ENCODE data around the gene MRTFB. TPM values are rescaled to one million over a fixed set of nuclear protein-coding genes. Genes with fewer than 3 reads are reported as not detected.

Gene MRTFB
- total and polyA plus RNA-seq, 2 donors (not counting 3 experiments of a cell fraction or from before 2014, with no cell fraction given), result 19.6 to 49.5 TPM

DNA sequence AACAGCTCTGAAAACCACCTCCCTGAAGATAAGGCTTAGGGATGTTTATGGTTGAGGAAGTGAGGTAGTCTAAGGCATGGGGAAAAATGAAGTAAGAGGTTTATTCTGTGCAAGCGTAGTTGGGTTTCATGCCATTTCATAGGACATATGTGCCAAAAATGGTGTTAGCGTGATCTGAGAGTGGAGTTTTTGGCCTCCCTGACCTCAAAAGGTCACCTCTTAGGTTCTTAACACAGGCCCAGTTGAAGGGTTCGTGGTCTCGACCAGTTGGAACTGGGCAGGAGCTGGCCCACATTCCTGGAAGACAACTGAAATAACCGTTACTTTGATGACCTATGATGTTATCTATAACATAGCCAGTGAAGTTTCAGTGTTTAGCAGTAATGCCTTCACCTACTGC, 57.0 kb downstream of the MRTFB start:
- BruUV-seq (replicated peaks), result no TSS peak
- no peaks in the 10 kb centered on the region for H3K9me3 ChIP-seq (replicated peaks; ENCODE audit: control insufficient read depth, insufficient read depth, low read length)
- H2AFZ ChIP-seq (ENCODE audit: low read depth, low read length), result no peak overlapping the region
- CTCF ChIA-PET, result interaction anchor here (1.1 kb wide), 1 partner anchor 18 kb away, joined by 3 read pairs; no protein-coding TSS in a partner anchor
- no peak overlapping the region for H3K4me3 ChIP-seq (replicated peaks in 1 of 3; ENCODE audit: insufficient read depth in 1 of 3, low read depth in 1 of 3, low read length in 3 of 3)
- TF ChIP-seq EZH2 (IDR thresholded peaks at IDR 0.05; ENCODE audit: borderline replicate concordance, low read depth, low read length, severe bottlenecking) (no peak), FOS (IDR thresholded peaks at IDR 0.05; ENCODE audit: borderline replicate concordance, insufficient read depth, low read length) (no peak), POLR2A (IDR thresholded peaks at IDR 0.05; ENCODE audit: low read depth, low read length) (no peak), JUN (IDR thresholded peaks at IDR 0.05; ENCODE audit: borderline replicate concordance, insufficient read depth, insufficient read length, low read depth) (no peak), MYC (IDR thresholded peaks at IDR 0.05; ENCODE audit: low read depth, low read length) (no peak), GATA2 (IDR thresholded peaks at IDR 0.05; ENCODE audit: insufficient read depth, insufficient read length, low read depth, low read length) (no peak), POLR2AphosphoS5 (IDR thresholded peaks at IDR 0.05; ENCODE audit: insufficient read depth, low read depth, low read length) (no peak)
- TF ChIP-seq, protein P1, sequence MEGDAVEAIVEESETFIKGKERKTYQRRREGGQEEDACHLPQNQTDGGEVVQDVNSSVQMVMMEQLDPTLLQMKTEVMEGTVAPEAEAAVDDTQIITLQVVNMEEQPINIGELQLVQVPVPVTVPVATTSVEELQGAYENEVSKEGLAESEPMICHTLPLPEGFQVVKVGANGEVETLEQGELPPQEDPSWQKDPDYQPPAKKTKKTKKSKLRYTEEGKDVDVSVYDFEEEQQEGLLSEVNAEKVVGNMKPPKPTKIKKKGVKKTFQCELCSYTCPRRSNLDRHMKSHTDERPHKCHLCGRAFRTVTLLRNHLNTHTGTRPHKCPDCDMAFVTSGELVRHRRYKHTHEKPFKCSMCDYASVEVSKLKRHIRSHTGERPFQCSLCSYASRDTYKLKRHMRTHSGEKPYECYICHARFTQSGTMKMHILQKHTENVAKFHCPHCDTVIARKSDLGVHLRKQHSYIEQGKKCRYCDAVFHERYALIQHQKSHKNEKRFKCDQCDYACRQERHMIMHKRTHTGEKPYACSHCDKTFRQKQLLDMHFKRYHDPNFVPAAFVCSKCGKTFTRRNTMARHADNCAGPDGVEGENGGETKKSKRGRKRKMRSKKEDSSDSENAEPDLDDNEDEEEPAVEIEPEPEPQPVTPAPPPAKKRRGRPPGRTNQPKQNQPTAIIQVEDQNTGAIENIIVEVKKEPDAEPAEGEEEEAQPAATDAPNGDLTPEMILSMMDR (IDR thresholded peaks at IDR 0.05; ENCODE audit: extremely low read depth in 1 of 2, insufficient read depth in 1 of 2, low read depth in 1 of 2, low read length in 2 of 2), result no peak
- TF ChIP-seq, protein P2, sequence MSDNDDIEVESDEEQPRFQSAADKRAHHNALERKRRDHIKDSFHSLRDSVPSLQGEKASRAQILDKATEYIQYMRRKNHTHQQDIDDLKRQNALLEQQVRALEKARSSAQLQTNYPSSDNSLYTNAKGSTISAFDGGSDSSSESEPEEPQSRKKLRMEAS (IDR thresholded peaks at IDR 0.05; ENCODE audit: insufficient read depth, insufficient read length), result no peak
- no peaks in the 10 kb centered on the region for H4K20me1 ChIP-seq (replicated peaks; ENCODE audit: control insufficient read depth, extremely low read depth, insufficient read depth, low read length)
- H3K79me2 ChIP-seq (ENCODE audit: control insufficient read depth, insufficient read depth, low read length), result peaks cover 9% of the 10 kb centered on the region
- no peak for DNase-seq (ENCODE audit: low read depth, low spot score)
- FAIRE-seq, result no peak
- H3K27ac ChIP-seq (ENCODE audit: insufficient read depth, low read depth, low read length), result no peak overlapping the region
- H3K27me3 ChIP-seq (ENCODE audit: control insufficient read depth in 2 of 2, insufficient read depth in 2 of 2, low read length in 2 of 2), result no peaks in the 10 kb centered on the region
- H3K36me3 ChIP-seq (ENCODE audit: control insufficient read depth in 2 of 2, extremely low read depth in 1 of 2, insufficient read depth in 2 of 2, low read length in 2 of 2), result no peaks in the 10 kb centered on the region
- POLR2A ChIA-PET, result no interaction called here
- H3K4me1 ChIP-seq (ENCODE audit: control insufficient read depth, extremely low read depth, insufficient read depth, low read length), result peaks cover 10% of the 10 kb centered on the region
- H3K9me1 ChIP-seq (replicated peaks; ENCODE audit: control insufficient read depth, extremely low read depth, insufficient read depth, low read length), result no peaks in the 10 kb centered on the region
- no peak overlapping the region for H3K4me2 ChIP-seq (ENCODE audit: insufficient read depth, low read length)
- intact Hi-C loops (cut with micrococcal nuclease), result no loop called here
- H3K9ac ChIP-seq (replicated peaks; ENCODE audit: extremely low read depth, insufficient read depth, low read length), result no peak overlapping the region
- dilution Hi-C loops (cut with MboI; ENCODE audit: extremely low pct_ligation_motif_present, low sequenced_read_pairs), result no loop called here

All from endothelial cell of umbilical vein (primary cell).